GM19099 (cell line): ENCODE data around the gene FREM3.

Source experiments
- POLR2A ChIP-seq: IDR thresholded peaks from 3 replicates; pipeline ENCODE4 v1.6.1; 2011; ENCODE audit warnings: low read depth; ENCODE audit not compliant: insufficient read length; ENCODE audit errors: extremely low read depth

Gene FREM3

GRCh38 chr4:143558823-143559756, 141.4 kb downstream of the FREM3 start:
- TF ChIP-seq POLR2A, result peak; percentile 23

GRCh38 chr4:143558286-143558685, 142.2 kb downstream of the FREM3 start:
- TF ChIP-seq POLR2A, result no peak

GRCh38 chr4:143555676-143556075, 144.8 kb downstream of the FREM3 start:
- no peak for TF ChIP-seq POLR2A

GRCh38 chr4:143554728-143555597, 145.5 kb downstream of the FREM3 start:
- TF ChIP-seq POLR2A, result no peak

DNA sequence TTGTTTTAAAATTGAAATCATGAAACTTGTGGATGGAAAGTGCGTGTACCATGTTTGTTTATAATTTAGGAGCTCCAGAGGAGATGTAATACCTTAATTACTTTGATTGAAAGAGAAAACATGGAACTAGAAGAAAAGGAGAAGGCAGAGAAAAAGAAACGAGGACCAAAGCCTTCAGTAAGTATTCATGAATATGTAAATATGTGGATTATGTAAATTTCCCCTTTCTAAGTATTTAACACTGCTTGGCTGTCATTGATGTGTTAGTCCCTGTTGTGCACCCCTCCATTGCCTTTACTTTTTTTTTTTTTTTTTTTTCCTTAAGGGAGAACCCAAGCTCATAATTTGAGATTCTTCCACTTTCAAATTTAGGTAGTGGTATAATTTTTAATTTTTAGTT, 150.5 kb downstream of the FREM3 start:
- TF ChIP-seq POLR2A, result no peak

DNA sequence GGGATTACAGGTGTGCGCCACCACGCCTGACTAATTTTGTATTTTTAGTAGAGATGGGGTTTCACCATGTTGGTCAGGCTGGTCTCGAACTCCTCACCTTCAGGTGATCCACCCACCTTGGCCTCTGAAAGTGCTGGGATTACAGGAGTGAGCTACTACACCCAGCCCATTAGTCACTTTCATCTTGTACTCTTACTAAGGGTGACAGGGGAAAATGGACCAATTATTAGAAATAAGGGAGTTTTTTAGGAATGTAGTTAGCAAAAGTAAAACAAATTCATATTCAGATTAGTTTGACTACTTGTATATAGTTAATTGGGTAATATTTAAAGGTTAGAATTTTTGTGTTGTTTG, 160.8 kb downstream of the FREM3 start:
- TF ChIP-seq POLR2A, result no peak

GRCh38 chr4:143538979-143539669, 161.4 kb downstream of the FREM3 start:
- TF ChIP-seq POLR2A, result no peak

DNA sequence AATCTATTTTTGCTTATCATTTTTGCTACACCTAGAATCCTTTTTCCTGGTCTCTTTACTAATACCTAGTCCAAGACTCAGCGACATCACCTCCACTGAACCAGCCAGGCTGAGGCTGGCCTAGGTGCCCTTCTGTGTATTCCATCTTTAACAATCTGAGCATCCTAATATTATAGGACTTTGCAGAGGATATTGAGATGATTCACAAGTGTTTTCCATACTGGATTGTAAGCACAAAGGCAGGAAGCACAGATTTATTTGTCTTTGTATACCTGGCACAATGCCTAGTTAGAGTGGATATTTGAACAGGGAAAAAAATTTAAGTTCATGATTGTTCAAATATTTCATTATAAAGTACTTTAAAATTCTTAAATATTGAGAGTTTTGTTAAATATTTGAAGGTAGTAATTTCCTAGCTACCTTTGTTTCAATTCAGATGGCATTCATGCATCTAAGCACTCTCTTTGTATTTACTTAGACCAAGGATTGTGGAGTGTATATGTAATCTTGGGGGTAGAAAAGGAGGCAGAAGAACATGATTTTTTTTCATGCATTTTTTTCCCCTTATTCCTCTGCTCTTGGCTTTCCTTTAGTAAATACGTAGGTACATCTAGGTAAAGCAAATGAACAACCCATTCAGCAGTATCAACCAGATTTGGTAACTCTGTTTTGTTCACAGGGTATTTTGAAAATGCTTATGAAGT, 168.5 kb downstream of the FREM3 start:
- no peak for TF ChIP-seq POLR2A

GRCh38 chr4:143531380-143531779, 169.1 kb downstream of the FREM3 start:
- no peak for TF ChIP-seq POLR2A
